Urothelium cell line (cell line): ENCODE results near the gene DOCK1.
A peak's percentile ranks its signal among the peaks of the same experiment; 100 is the strongest.

Experiments
- DNase-seq: peaks from one replicate; pipeline ENCODE4 v3.0.0; 2011; ENCODE audit warnings: low spot score, mixed read lengths
- FAIRE-seq: peaks from 2 replicates; lab custom pipeline; 2011; peaks lifted over from hg19 to GRCh38; lab: Jason Lieb, UNC

DOCK1 gene

DNA sequence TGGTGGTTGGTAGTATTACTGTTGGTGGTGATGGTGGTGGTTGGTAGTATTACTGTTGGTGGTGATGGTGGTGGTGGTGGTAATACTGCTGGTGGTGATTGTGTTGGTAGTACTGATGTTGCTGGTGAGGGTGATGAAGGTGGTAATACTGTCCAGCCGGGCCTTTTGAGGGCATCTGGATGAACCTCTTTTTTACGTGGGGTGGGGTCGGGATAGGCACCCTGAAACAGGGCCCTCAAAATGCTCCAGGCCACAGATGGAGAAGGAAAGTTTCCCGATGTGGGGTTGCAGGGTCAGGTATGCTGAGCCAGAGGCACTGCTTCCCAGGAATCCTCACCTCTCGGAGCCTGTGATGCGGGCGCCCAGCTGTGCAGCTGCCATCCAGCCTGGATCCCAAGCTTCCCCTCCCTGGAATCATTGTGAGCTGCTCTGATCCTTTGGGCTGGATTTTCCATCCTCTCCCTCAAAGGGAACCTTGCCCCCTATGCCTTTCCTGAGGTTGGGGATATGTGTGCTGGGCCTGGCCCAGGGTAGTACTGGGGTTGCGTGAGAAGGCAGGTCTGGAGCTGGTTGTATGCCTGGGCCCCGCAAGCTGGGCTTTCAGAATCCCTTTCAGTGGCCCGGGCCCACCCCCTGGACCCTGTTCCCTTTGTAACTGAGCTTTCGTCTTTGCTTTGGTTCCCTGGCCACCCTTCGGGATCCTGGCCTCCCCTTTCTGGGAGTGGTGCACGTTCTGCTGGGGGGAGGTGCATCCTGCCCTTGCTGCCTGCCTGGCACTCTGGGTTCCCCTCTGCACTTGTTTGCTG, 43.3 kb downstream of the DOCK1 start:
- FAIRE-seq = no peak

DNA sequence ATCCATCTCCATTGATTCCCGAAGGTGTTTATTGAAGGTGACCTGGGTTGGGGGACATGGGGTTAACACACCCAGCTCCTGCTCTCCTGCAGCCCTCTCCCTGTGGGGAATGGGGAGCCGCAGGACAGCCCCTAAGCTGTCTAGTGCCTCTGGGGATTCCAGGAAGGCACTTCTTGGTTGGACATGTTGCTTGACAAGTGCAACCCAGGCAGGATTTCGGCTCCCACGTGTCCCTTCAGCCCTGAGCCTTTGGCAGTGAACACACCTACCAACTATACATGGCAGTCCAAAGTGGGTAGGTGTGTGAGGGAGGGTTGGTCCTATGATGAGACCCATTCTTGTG, 43.9 kb downstream of the DOCK1 start:
- no peak for FAIRE-seq

More for the DNA sequence above, 43.3 kb downstream of the DOCK1 start:
- no peak for DNase-seq

DNA sequence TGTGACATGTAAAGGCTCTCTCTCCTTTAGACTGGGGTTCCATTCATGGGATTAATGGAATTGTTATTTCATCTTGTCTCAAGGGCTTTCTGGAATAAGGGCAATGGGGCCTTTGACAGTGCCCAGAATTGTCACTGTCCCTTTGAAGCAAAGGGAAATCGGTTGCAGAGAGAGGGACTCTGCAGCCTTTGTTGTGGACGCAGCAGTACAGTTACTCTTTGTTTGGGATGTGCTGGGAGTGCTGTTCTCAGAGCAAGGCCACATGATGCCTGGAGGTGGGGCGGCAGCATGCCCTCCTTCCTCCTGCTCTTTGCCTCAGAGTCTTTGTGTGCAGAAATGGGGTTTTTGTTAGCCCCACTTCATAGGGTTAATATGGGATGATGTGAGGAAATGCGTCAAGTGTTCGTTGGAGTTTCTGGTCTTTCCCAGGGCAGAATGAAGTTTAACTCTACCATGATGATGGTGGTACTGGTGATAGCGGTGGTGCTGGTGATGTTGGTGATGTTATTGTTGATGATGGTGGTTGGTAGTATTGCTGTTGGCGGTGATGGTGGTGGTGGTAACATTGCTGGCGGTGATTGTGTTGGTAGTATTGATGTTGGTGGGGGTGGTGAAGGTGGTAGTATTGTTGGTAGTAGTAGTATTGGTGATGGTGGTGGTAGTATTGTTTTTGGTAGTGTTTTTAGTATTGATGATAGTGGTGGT, 45.3 kb downstream of the DOCK1 start:
- no peak for DNase-seq
- FAIRE-seq = no peak

More for the DNA sequence above, 43.9 kb downstream of the DOCK1 start:
- no peak for DNase-seq

DNA sequence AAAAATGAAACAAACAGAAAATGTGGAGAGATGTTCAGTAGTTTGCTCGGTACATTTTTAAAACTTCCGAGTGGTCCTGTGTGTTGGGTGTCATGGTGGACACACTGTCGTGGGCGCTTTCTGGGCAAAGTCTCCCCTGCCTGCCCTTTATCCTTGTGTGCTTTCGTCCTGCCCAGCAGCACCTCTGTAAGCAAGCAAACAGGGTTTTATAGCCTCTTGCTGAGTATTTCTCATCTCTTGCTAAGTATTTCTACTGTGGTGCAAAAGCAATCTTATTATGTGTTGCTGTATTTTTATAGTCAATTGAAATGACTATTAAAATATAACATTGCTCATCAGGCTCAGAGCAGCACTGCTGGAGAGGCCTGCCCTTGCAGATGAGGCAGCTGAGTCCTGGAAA, 48.7 kb downstream of the DOCK1 start:
- FAIRE-seq (no peak), DNase-seq (no peak)

DNA sequence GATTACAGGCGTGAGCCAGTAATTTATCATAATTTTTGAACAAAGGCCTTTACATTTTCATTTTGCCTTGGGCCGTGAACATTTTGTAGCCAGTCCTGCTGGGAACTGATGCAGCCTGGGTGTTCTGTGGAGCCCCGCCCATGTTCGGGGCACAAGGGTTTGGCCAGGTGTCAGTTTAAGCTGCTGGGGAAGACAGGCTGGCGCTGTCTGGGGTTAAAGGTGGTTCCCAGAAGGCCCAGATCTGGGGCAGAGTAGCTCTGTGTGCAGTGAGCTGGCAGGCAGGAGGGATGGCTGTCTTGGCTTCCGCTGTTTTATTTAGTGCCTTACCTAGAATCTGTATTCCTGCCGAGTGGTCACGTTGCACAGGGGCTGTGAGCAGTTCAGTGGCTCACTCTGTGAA, 50.2 kb downstream of the DOCK1 start:
- no peak for DNase-seq
- no peak for FAIRE-seq

DNA sequence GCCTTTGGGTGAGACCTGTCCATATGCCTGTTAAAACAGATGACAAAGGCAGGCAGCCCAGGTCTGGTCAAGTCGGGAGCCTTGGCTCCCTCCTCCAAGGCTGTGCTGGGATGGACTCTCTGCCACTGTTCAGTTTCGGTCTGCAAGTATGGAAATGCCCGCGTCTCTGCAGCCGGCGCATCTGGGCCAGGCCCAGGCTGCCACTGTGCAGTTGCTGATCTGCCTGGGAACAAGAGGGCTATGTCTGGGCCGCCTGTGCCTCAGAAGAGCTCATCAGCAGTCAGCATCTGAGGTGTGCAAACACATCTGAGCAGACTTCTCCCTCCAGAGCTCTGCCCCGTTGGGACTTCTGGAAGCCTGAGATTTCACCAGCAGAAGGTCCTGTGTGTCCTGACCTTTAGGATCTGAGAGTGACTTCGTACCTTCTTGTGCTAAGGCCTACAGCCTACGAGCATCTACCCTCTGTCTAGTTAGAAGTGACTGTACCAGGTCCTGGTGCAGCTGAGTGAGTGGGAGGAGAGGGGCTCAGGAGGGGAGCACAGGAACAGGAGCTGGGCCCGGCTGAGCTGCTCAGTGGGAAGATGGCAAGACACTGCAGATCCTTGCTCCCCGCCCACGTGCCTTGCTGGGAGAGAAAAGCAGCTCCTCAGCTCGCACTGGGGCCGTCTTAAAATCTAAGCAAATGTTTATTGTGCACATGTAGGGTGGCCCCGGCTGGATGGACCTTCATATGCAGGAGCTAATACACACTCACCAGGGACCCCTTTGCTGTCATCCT, 50.9 kb downstream of the DOCK1 start:
- FAIRE-seq = no peak
- no peak for DNase-seq

DNA sequence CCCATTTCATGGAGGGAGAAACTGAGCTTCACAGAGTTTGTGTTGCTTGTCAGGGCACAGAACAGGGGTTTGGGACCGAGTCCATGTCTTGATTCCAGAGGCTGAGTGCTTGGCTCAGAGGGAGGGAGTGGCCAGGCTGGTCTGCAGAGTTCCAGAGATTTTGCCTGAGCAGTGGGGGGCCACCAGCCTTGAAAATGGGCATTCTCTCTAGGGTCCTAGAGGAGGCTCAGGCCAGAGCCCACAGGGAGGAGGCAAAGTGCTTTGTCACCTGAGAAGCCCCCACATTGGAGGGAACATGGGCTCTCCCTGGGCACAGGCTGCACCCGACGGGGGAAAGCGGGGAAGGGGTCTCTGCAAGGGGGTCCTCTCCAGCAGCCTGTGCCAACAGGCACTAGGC, 51.5 kb downstream of the DOCK1 start:
- DNase-seq (no peak), FAIRE-seq (no peak)

DNA sequence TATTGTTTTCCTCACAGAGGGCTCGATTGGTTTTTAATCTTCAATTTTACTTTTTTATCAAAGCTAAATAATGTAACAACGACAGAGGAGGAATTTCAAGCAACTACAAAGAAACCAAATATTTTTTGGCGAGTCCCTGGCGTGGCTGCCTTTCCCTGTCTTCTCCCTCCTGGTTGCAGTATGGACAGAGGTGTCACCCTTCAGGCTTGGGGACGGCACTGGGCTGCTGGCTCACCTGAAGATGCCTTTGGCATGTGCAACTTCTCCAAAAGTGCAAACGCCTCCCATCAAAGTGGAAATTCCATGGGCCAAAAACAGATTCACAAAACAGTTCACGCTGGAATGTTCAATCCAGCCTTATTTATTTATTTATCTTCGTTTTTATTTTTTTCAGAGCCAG, 51.9 kb downstream of the DOCK1 start:
- no peak for FAIRE-seq
- DNase-seq = no peak

DNA sequence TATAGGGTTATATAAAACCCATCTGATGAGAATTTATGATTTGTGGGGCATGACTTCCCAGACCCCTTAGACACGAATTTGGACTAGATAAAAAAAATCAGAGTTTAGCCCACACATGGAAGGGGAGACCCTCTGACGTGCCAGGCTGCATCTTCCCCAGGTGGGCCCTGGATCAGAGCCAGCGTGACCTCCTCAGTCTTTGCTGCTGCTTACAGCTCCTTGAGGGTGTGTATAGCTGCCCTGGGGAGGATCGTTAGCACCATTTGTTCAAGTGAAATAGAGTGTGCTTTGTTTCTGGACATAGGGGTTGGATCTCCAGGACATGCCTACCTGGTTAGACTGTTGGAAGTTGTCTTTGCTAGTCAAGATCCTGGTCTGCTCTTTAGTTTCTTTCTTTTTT, 54.2 kb downstream of the DOCK1 start:
- DNase-seq (no peak), FAIRE-seq (no peak)

DNA sequence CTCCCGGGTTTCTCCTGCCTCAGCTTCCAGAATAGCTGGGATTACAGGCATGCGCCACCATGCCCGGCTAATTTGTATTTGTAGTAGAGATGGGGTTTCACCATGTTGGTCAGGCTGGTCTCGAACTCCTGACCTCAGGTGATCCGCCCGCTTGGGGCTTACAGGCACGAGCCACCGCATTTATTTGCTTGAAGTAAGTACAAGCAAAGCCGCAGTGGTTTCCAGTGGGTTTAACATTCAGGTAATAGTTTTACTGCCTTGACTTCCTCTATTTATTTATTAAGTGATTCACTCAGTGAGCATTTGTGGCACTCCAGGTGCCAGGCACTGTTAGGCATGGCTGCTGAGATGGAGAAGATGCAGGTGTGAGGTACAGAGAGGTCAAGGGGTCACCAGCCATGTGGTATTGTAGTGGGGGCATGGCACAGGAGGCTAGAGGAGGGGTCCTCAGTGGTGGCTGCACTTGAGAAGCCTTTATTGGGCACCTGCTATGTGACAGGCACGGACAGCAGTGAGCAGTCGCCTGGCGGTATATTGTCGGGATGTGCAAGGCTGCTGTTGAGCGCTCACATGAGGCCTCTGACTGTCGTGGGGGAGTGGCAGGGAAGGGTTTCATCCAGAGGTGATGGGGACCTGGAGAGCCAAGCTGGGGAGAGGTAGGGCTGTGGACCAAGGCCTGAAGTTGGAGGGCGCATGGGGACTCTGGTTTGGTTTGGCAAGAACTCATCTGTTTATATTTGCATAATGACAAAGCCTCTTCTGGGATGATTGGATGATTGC, 54.9 kb downstream of the DOCK1 start:
- DNase-seq = no peak
- FAIRE-seq = no peak

DNA sequence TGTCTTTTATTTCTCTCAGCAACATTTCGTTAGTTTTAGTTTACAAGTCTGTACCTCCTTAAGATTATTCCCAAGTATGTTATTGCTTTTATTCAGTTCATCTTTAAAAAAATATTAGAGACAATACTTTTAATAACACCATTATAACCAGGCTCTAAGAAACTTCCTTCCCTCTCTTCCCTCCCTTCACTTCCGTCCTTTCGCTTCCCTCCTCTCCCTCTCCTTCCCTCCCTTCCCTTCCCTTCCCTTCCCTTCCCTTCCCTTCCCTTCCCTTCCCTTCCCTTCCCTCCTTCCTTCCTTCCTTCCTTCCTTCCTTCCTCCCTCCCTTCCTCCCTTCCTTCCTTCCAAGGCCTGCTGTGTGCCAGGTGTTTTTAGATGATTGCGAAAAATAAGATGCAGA, 58.1 kb downstream of the DOCK1 start:
- no peak for DNase-seq
- FAIRE-seq = no peak

DNA sequence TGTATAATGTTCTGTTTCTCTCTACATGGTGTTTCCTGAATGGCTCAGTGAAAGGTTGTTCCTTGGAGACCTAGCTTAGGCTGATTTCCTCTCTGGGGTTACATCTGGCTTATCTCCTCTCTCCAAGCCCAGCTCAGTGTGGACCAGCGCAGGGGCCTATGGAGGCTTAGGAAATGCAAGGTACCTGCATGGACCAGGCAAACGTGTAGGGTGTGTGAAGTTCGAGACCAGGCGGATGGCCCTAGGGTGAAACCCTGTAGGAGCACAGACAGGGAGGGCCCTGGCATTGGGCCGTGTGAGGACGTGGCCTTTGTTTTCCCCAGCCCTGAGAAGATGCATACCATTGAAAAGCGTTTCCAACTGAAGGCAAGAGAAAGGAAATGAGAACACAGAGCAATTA, 59.0 kb downstream of the DOCK1 start:
- DNase-seq = no peak

DNA sequence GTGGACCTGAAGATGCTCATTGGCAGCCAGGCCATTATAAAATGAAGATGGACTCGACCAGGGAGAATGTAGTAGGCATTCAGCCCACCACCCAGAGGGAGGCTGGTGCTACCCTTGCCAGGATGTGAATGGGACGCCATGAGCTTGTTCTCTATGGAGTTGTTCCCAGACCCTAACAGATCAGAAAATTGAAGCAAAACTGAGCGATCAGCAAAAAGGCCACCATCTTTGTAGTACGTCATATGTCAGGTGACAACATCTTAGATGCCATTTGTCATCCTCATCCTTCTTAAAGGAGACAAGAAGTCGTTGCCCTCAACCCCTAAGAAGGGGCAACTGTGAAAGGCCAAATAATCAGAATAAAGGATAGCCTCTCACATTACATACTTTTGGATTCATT, 61.7 kb downstream of the DOCK1 start:
- no peak for FAIRE-seq
- DNase-seq = no peak

More for the DNA sequence above, 59.0 kb downstream of the DOCK1 start:
- no peak for FAIRE-seq

DNA sequence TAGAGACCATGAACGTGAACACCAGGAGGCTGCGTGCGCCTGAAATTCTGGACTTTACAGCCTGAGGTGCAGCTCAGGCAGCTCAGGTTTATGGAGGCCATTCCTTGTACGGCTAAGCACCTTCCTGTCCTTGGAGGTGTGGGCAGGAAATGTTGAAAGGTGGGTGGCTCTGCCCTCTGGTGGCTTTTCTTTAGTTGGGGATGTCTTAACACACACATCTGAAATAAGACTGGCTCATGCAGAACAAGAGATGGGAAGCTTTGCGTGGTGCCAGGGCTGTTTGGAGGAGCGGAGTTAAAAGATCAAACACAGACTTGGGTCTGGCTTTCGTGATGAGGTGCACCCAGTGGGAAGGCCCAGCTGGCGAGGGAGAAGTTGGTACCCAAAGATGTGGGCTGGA, 64.1 kb downstream of the DOCK1 start:
- no peak for DNase-seq
- FAIRE-seq = no peak

DNA sequence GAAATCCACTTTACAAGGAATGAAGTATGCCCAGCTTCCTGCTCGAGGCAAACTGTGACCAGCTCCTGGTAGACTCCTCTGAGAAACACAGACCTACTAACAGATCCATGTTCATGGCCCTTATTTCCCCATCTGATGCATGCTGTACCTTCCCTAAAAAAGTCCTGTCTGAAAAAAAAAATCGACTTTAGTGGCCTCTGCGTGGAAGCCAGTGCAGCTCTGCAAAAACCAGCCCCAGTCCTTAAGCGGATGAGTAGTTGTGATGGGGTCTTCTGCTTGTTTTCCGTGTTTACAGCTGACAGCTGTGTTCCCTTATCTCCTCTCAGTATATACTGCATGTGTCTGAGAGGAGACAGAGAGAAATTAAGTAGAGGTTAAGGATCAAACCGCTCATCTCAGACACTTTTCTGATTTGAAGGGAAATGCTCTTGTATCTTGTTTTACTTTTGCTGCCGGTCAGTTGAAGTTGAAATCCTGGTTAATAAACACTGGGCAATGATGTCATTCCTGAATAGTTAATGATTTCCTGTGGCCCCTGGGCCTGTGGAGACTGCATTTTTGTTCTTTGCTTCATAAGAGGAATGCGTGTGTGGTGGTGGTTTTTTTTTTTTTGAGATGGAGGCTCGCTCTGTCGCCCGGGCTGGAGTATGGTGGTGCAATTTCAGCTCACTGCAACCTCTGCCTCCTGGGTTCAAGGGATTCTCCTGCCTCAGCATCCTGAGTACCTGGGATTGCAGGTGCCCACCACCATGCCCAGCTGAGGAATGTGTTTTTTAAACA, 67.6 kb downstream of the DOCK1 start:
- FAIRE-seq = no peak

DNA sequence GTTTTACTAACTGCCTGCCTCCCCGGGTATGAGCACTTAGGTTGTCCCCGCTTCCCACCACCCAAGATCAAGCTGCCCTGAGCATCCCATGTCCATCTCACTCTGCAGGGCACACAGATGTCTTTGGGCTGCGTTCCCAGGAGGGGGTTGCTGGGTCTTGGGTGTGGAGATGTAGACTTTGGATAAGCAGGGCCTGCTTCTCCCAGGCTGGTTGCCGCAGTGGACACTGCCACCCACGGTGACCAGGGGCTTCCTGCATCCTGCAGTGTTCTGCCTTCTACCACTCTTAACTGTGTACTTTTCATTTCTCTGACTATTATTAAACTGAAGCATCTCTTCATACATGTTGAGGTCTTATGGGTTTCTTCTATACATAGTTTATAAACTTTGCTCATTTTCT, 70.0 kb downstream of the DOCK1 start:
- no peak for DNase-seq
- no peak for FAIRE-seq

More for the DNA sequence above, 67.6 kb downstream of the DOCK1 start:
- DNase-seq = peak; percentile 38

DNA sequence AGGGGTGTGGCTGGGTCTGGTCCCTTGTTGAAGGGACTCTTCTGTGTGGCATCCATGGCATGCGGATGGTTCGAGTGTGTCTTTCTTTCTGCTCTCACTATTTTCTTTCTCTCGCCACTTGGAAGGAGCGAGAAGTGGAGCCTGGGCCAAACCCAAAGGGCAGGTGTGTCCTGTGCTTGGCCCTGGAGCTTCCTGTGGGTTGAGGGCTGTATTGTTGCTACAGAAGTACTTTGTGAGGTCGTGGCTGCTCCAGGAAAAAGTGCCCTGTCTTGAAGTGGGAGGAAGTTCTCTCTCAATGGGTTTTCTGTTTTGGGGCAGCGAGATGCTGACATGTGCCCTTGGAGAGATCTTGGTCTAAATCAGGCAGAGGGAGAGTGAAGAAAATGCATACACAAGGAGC, 72.0 kb downstream of the DOCK1 start:
- DNase-seq = no peak
- no peak for FAIRE-seq

DNA sequence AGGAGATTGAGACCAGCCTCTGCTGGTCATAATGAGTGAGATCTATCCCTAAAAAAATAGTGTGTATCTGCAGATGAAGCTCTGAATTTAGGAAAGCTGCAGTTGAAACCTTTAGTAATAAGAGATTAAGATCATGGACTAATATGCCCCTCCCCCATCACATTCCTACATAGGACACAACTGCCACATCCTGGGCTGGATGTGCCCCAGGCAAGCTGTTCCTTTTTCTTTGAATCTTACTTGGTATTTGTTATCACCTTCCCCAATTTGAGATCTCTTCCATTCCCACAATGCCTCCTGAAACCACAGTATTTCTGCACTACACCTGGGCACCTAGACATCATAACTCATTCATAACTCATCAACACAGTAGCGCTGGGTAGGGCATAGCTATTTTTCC, 74.1 kb downstream of the DOCK1 start:
- DNase-seq = no peak
- FAIRE-seq = no peak

DNA sequence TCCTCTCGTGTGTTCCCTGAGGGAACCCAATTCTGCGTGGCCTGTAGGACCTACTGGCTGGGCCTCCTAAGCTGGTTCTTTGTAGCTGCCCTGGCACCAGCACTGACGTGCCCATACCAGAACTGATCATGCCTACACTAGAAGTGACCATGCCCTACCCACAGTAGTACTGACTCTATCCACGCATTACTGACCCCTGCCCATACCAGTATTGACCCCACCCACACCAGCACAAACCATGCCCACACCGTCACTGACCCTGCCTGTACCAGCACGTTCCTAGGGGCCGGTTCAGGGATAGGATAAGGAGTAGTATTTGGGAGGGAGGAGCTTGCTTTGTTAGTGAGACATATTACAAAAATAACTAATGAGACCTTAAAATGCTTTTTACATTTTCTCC, 88.0 kb downstream of the DOCK1 start:
- no peak for FAIRE-seq
- DNase-seq = no peak
